NK-92 (cell line): ENCODE data around the gene MRPL54.

Experiments used
- DNase-seq: peaks from one replicate; lab custom pipeline; 2025; ENCODE audit not compliant: unreplicated experiment; lab: John Stamatoyannopoulos, UW

MRPL54 gene

GRCh38 chr19:3768748-3769099 is 6.2 kb downstream of the MRPL54 start:
- DNase-seq: no peak

GRCh38 chr19:3769494-3769893 is 7.0 kb downstream of the MRPL54 start:
- DNase-seq: no peak

- no peak for DNase-seq
Measured at GRCh38 chr19:3770136-3770999, 7.9 kb downstream of the MRPL54 start.

GRCh38 chr19:3771000-3771905 is 8.8 kb downstream of the MRPL54 start:
- DNase-seq: no peak

GRCh38 chr19:3771906-3772455 is 9.5 kb downstream of the MRPL54 start, which contains the start of gene RAX2:
TSS of gene RAX2 (minus strand) at chr19:3772228. CDS start at chr19:3771742, 486 bp downstream.
- no peak for DNase-seq

GRCh38 chr19:3773814-3774515 is 11.5 kb downstream of the MRPL54 start:
- DNase-seq: no peak

GRCh38 chr19:3774621-3775373 is 12.3 kb downstream of the MRPL54 start:
- no peak for DNase-seq

GRCh38 chr19:3775374-3775711 is 12.9 kb downstream of the MRPL54 start:
- DNase-seq: no peak

- no peak for DNase-seq
Measured at GRCh38 chr19:3775831-3776230, 13.3 kb downstream of the MRPL54 start.

- no peak for DNase-seq
Measured at GRCh38 chr19:3776479-3777040, 14.1 kb downstream of the MRPL54 start.

- DNase-seq: no peak
Measured at GRCh38 chr19:3778104-3778867, 15.8 kb downstream of the MRPL54 start.

- DNase-seq: no peak
Measured at GRCh38 chr19:3778899-3779723, 16.6 kb downstream of the MRPL54 start.

GRCh38 chr19:3780786-3781304 is 18.4 kb downstream of the MRPL54 start:
- DNase-seq: no peak

GRCh38 chr19:3781603-3782002 is 19.1 kb downstream of the MRPL54 start:
- DNase-seq: no peak

- no peak for DNase-seq
Measured at GRCh38 chr19:3782330-3782729, 19.8 kb downstream of the MRPL54 start.

GRCh38 chr19:3782903-3783302 is 20.4 kb downstream of the MRPL54 start:
- DNase-seq: no peak

- no peak for DNase-seq
Measured at GRCh38 chr19:3783660-3784584, 21.4 kb downstream of the MRPL54 start.
